ENCODE data around the gene OXA1L. TPM values are rescaled to one million over a fixed set of nuclear protein-coding genes. Genes with fewer than 3 reads are reported as not detected.

The OXA1L gene
- polyA plus RNA-seq, 3 donors, result 61.2 to 264 (median 86.9) TPM

GRCh38 chr14:22786685-22787084 lies 20.2 kb downstream of the OXA1L start:
- Mint-ChIP-seq H3K36me3 (peaks cover 24 to 61% of the 10 kb centered on the region in 2 donors), H3K27me3 (ENCODE audit: low read depth in 3 of 3) (peaks cover 0 to 2% (median 0%) of the 10 kb centered on the region in 3 donors), H3K9me3 (peaks cover 0 to 4% (median 0%) of the 10 kb centered on the region in 7 donors), H3K4me1 (peaks cover 60% of the 10 kb centered on the region), H3K4me3 (no peak overlapping the region), H3K27ac (peak overlapping the region in 3 of 7 donors; percentile 21 to 50 (median 36))
- Histone ChIP-seq H3K79me2 (ENCODE audit: insufficient read depth, low read length) (peaks cover 79% of the 10 kb centered on the region), H2AFZ (ENCODE audit: insufficient read depth, low read depth, low read length, poor library complexity, severe bottlenecking) (no peak overlapping the region), H3K9me3 (replicated peaks in 1 of 2; ENCODE audit: control insufficient read depth in 1 of 2, insufficient read depth in 1 of 2, low read length in 2 of 2) (no peaks in the 10 kb centered on the region), H3K27me3 (ENCODE audit: control insufficient read depth in 2 of 2, insufficient read depth in 2 of 2, low read length in 2 of 2) (no peaks in the 10 kb centered on the region), H3K27ac (ENCODE audit: low read depth in 1 of 2, low read length in 2 of 2) (peak overlapping the region in 1 of 2 donors; percentile 13), H3K4me1 (ENCODE audit: control insufficient read depth in 1 of 2, insufficient read depth in 2 of 2, low read length in 2 of 2) (peaks cover 56 to 59% of the 10 kb centered on the region in 2 donors), H3K4me3 (replicated peaks in 1 of 3; ENCODE audit: low read depth in 2 of 3, low read length in 3 of 3) (no peak overlapping the region), H3K4me2 (replicated peaks; ENCODE audit: extremely low read depth, low read length, poor library complexity, severe bottlenecking) (no peak overlapping the region), H3K9ac (ENCODE audit: insufficient read depth, low read length, poor library complexity, severe bottlenecking) (no peak overlapping the region), H3K36me3 (replicated peaks in 1 of 2; ENCODE audit: control insufficient read depth in 1 of 2, insufficient read depth in 2 of 2, low read length in 2 of 2) (peaks cover under 1 to 8% of the 10 kb centered on the region in 2 donors), H4K20me1 (ENCODE audit: insufficient read depth, low read length) (peaks cover 14% of the 10 kb centered on the region)
- intact Hi-C loops (cut with micrococcal nuclease), result loop anchor here in 1 of 2 donors (5.0 kb wide), 1 partner anchor 36 kb away; no protein-coding TSS in a partner anchor
- 100% methylated on average over 2 of the region's 4 CpGs for WGBS (ENCODE audit: insufficient coverage)
- no peak for TF ChIP-seq CTCF (IDR thresholded peaks at IDR 0.05)
- DNase-seq, result no peak

- H3K36me3 Mint-ChIP-seq, result peaks cover 40 to 75% of the 10 kb centered on the region in 2 donors
- Histone ChIP-seq H3K4me3 (replicated peaks in 1 of 3; ENCODE audit: low read depth in 2 of 3, low read length in 3 of 3) (peak overlapping the region in 1 of 3 experiments; percentile 19), H3K9ac (ENCODE audit: insufficient read depth, low read length, poor library complexity, severe bottlenecking) (peak overlapping the region; percentile 43), H3K4me1 (ENCODE audit: control insufficient read depth in 1 of 2, insufficient read depth in 2 of 2, low read length in 2 of 2) (peaks cover 42 to 54% of the 10 kb centered on the region in 2 donors), H3K9me3 (replicated peaks in 1 of 2; ENCODE audit: control insufficient read depth in 1 of 2, insufficient read depth in 1 of 2, low read length in 2 of 2) (no peaks in the 10 kb centered on the region), H3K27me3 (ENCODE audit: control insufficient read depth in 2 of 2, insufficient read depth in 2 of 2, low read length in 2 of 2) (no peaks in the 10 kb centered on the region), H3K36me3 (replicated peaks in 1 of 2; ENCODE audit: control insufficient read depth in 1 of 2, insufficient read depth in 2 of 2, low read length in 2 of 2) (peaks cover 14 to 42% of the 10 kb centered on the region in 2 donors), H2AFZ (ENCODE audit: insufficient read depth, low read depth, low read length, poor library complexity, severe bottlenecking) (no peak overlapping the region), H3K79me2 (ENCODE audit: insufficient read depth, low read length) (peaks cover 88% of the 10 kb centered on the region), H3K27ac (ENCODE audit: low read depth in 1 of 2, low read length in 2 of 2) (peak overlapping the region; percentile 85 to 92), H3K4me2 (replicated peaks; ENCODE audit: extremely low read depth, low read length, poor library complexity, severe bottlenecking) (peak overlapping the region; percentile 41), H4K20me1 (ENCODE audit: insufficient read depth, low read length) (peaks cover 22% of the 10 kb centered on the region)
- peaks cover 59% of the 10 kb centered on the region for H3K4me1 Mint-ChIP-seq
- H3K9me3 Mint-ChIP-seq, result peaks cover 0 to 4% (median 0%) of the 10 kb centered on the region in 7 donors
- H3K27ac Mint-ChIP-seq, result peak overlapping the region; percentile 94 to 98 (median 97)
- DNase-seq, result peak; percentile 38 to 88 (median 57)
- TF ChIP-seq CTCF (IDR thresholded peaks at IDR 0.05), result no peak
- 100% methylated on average over 1 of the region's 3 CpGs for WGBS (ENCODE audit: insufficient coverage)
- H3K27me3 Mint-ChIP-seq (ENCODE audit: low read depth in 3 of 3), result peaks cover 0 to 2% (median 0%) of the 10 kb centered on the region in 3 donors
- intact Hi-C loops (cut with micrococcal nuclease), result no loop called here
- peak overlapping the region in 1 of 2 donors; percentile 41 for H3K4me3 Mint-ChIP-seq
Measured at GRCh38 chr14:22791301-22791700, 24.8 kb downstream of the OXA1L start.
